Adrenal gland (tissue), 12 donors: ENCODE results near the gene LMF1. TPM values are rescaled to one million over a fixed set of nuclear protein-coding genes. Genes with fewer than 3 reads are reported as not detected.
"Not testable (repeated sequence)": the region's sequence is repeated elsewhere in the genome, so short reads cannot be mapped to it uniquely, and the experiment has no call there.

Experiments
- DNase-seq, 7 donors: peaks; one replicate each; pipeline ENCODE4 v3.0.0-alpha.2; 2019 to 2020
- H3K27ac ChIP-seq, 5 donors: fragments of 200-600 bp; sonication (generic) in 4 of 5; 1 replicate in 3 of 5; 2 replicates in 2 of 5; pipeline versions ENCODE4 v1.5.1 to v1.8.0; 2016 to 2020; ENCODE audit warnings: mild to moderate bottlenecking in 1 of 5
- H3K27me3 ChIP-seq: fragments of 200-600 bp; 2 replicates; pipeline ENCODE4 v1.8.0; 2021
- H3K36me3 ChIP-seq, 2 donors: fragments of 200-600 bp; replicated peaks in 1 of 2; 1 replicate in 1 of 2; 2 replicates in 1 of 2; pipeline versions ENCODE4 v1.5.1 to v1.8.0; 2018 to 2022
- H3K4me1 ChIP-seq, 2 donors: fragments of 200-600 bp; replicated peaks in 1 of 2; 1 replicate in 1 of 2; 2 replicates in 1 of 2; pipeline versions ENCODE4 v1.5.1 to v1.8.0; 2018 to 2021
- H3K4me3 ChIP-seq, 4 donors: fragments of 200-600 bp; sonication (generic) in 3 of 4; one replicate each; pipeline ENCODE4 v1.5.1; 2016 to 2018
- H3K9me3 ChIP-seq, 3 donors: fragments of 200-600 bp; sonication (generic) in 1 of 3; replicated peaks in 1 of 3; 1 replicate in 2 of 3; 2 replicates in 1 of 3; pipeline versions ENCODE4 v1.5.1 to v1.8.0; 2016 to 2021
- POLR2A ChIP-seq, 2 donors: fragments of 450-650 bp; IDR thresholded peaks; one replicate each; pipeline ENCODE4 v1.6.1; 2017; ENCODE audit warnings: antibody characterized with exemption in 2 of 2, mild to moderate bottlenecking in 2 of 2, moderate library complexity in 1 of 2
- WGBS, 4 donors: extraction: QIAGEN DNeasy Blood & Tissue Kit in 2 of 4; methylation state at CpG; one replicate each; pipeline versions ENCODE4 v1.1.5 to v1.1.7; 2013 to 2017; 5-methylcytosine and 5-hydroxymethylcytosine counted together
- intact Hi-C, 2 donors: fragments of 100-400 bp; cut with DNase I; formaldehyde crosslinking; loops; one replicate each; pipeline versions ENCODE4 v1.14.1 to v1.15.0; 2022 to 2023
- polyA plus RNA-seq, 3 donors: library from polyadenylated mRNA; stranded (reverse); fragments of 200-250 nt in 2 of 3; fragments of 350-450 nt in 1 of 3; fragmentation: Illumina TruSeq in 1 of 3; extraction: RNeasy Lipid Tissue Mini Kit (QIAGEN cat#74804) in 1 of 3; gene quantifications; one replicate each; pipeline ENCODE4 v1.2.3, GENCODE V29; 2013 to 2014
- total RNA-seq, 9 donors: library from RNA; depleted of rRNA in 4 of 9; stranded (reverse); fragments of >200 nt in 4 of 9; fragments of 120-200 nt in 1 of 9; fragmentation: NEBNext Ultra II Directional in 1 of 9; extraction: Animal tissue kit (Norgen Biotek cat#: 25700) in 1 of 9; gene quantifications; one replicate each; pipeline versions ENCODE4 v1.1.0 to v1.2.4, GENCODE V29; 2013 to 2023
- TF ChIP-seq, protein P1 (sequence below), 6 experiments: fragments of 450-650 bp in 4 of 6; fragments of 200-600 bp in 2 of 6; sonication (generic) in 1 of 6; IDR thresholded peaks; 1 replicate in 5 of 6; 2 replicates in 1 of 6; pipeline versions ENCODE4 v1.5.1 to v1.8.0; 2016 to 2021; ENCODE audit warnings: antibody characterized with exemption in 6 of 6, mild to moderate bottlenecking in 2 of 6, moderate library complexity in 1 of 6
- donor health status: healthy with polysubstance abuse.
- donor health status: Bipolar disorder and iron deficiency.
- donor health status: DM: yes; HTN: yes; CAD: no.
- donor health status: DM: no; HTN: no; CAD: no.
- donor health status: DM: no; HTN: no; CAD: no.
- donor health status: DM: yes; HTN: yes; CAD: no.

Gene LMF1
- total and polyA plus RNA-seq, 12 donors: 10.5 to 101 (median 36.3) TPM

DNA sequence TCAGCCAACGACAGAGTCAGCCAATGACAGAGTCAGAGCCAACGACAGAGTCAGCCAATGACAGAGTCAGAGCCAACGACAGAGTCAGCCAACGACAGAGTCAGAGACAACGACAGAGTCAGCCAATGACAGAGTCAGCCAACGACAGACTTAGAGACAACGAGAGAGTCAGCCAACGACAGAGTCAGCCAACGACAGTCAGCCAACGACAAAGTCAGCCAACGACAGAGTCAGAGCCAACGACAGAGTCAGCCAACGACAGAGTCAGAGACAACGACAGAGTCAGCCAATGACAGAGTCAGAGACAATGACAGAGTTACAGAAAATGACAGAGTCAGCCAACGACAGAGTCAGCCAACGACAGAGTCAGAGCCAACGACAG is 22.9 kb downstream of the LMF1 start:
- WGBS, 4 donors: 76 to 92% (median 89%) methylated on average over 17 of the region's 17 CpGs
- H3K4me3 ChIP-seq, H3K27me3 ChIP-seq, DNase-seq, intact Hi-C loops, H3K4me1 ChIP-seq, H3K27ac ChIP-seq, H3K9me3 ChIP-seq: not testable (repeated sequence)
- peaks cover 0 to 21% of the 10 kb centered on the region in 2 donors for H3K36me3 ChIP-seq

DNA sequence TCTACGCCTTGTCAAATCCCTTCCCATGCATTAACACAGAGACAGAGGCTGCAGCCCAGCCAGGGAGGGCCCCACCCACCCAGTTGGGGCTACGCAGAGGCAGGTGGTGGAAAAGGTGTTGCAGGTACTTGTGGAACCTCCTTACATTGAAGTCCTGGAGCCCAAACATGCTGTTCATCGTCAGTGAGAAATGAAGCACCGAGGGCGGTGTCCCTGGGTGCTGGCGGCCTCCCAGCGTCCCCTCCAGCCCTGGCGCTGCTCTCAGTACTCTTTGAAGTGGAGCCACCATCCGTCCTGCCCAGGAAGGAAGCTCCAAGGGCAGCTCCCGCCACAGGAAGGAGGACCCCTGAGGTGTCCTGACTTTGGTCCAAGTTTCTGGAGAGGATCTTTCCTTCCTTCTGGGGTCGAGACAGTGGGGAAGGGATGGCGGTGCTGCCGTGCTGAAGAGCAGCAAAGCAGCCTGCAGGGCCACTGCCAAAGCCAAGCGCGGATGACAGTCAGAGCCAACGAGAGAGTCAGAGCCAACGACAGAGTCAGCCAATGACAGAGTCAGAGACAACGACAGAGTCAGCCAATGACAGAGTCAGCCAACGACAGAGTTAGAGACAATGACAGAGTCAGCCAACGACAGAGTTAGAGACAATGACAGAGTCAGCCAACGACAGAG is 23.4 kb downstream of the LMF1 start:
- Histone ChIP-seq H3K9me3 (no peaks in the 10 kb centered on the region), H3K4me1 (no peaks in the 10 kb centered on the region), H3K4me3 (no peak overlapping the region), H3K27me3 (no peaks in the 10 kb centered on the region), H3K27ac (no peak overlapping the region), H3K36me3 (peaks cover 0 to 21% of the 10 kb centered on the region in 2 donors)
- no peak for TF ChIP-seq POLR2A (IDR thresholded peaks at IDR 0.05)
- TF ChIP-seq, protein P1, sequence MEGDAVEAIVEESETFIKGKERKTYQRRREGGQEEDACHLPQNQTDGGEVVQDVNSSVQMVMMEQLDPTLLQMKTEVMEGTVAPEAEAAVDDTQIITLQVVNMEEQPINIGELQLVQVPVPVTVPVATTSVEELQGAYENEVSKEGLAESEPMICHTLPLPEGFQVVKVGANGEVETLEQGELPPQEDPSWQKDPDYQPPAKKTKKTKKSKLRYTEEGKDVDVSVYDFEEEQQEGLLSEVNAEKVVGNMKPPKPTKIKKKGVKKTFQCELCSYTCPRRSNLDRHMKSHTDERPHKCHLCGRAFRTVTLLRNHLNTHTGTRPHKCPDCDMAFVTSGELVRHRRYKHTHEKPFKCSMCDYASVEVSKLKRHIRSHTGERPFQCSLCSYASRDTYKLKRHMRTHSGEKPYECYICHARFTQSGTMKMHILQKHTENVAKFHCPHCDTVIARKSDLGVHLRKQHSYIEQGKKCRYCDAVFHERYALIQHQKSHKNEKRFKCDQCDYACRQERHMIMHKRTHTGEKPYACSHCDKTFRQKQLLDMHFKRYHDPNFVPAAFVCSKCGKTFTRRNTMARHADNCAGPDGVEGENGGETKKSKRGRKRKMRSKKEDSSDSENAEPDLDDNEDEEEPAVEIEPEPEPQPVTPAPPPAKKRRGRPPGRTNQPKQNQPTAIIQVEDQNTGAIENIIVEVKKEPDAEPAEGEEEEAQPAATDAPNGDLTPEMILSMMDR (IDR thresholded peaks at IDR 0.05): no peak
- no peak for DNase-seq
- 67 to 79% (median 75%) methylated on average over 16 to 21 of the region's 21 CpGs for WGBS, 4 donors
- intact Hi-C loops: no loop called here

DNA sequence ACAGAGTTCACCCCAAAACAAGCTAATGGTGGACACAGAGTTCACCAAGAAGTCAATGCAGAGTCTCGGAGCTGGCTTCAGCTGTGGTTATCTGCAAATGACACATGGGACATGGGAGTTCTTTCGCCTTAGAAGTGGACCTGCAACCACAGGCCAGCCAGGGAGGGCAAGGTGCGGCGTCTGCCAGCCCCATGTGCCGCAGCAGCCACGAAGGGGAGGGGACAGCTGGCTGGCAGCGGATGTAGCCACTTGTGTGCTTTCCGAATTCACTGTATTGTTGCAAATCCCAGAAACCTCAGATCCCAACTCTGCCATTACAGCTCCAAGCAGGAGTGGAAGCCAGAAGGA is 24.8 kb downstream of the LMF1 start:
- intact Hi-C loops: no loop called here
- H3K27ac ChIP-seq: no peak overlapping the region
- no peak for DNase-seq
- no peaks in the 10 kb centered on the region for H3K4me1 ChIP-seq
- TF ChIP-seq POLR2A (IDR thresholded peaks at IDR 0.05): no peak
- TF ChIP-seq, protein P1 (IDR thresholded peaks at IDR 0.05): no peak
- 88 to 97% (median 96%) methylated on average over 8 of the region's 8 CpGs for WGBS, 4 donors
- H3K4me3 ChIP-seq: no peak overlapping the region
- H3K27me3 ChIP-seq: no peaks in the 10 kb centered on the region
- H3K9me3 ChIP-seq: peaks cover 0 to 8% (median 0%) of the 10 kb centered on the region in 3 donors
- H3K36me3 ChIP-seq: peaks cover 0 to 9% of the 10 kb centered on the region in 2 donors

DNA sequence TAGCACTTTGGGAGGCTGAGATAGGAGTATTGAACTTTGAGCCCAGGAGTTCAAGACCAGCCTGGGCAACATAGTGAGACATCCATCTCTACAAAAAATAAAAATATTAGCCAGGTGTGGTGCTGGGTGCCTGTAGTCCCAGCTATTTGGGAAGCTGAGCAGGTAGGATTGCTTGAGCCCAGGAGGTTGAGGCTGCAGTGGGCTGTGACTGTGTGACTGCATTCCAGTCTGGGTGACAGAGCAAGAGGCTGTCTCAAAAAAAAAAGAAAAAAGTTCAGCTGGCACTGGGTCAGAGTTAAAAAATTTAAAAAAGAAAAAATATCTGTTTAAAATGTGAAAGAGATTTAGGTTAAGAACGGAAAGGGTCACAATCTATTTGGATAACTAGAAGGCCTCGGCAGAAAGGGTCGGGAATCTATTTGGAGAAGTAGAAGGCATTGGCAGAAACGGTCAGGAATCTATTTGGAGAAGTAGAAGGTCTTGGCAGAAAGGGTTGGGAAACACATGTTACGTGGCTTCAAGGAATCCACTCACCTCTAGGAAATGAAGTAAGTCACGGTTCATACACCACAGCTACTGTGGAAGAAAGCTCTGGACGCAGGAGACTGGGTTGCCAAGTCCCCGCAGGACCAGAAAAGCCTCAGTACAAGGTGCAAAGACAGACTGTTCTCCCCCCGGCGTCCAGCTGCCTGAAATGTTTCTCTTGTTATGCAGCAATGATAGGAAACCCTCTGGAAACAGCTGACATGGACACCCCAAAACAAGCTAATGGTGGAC is 25.3 kb downstream of the LMF1 start:
- Histone ChIP-seq H3K9me3 (peaks cover 0 to 8% (median 0%) of the 10 kb centered on the region in 3 donors), H3K27me3 (no peaks in the 10 kb centered on the region), H3K36me3 (peaks cover 0 to 9% of the 10 kb centered on the region in 2 donors), H3K4me1 (no peaks in the 10 kb centered on the region), H3K4me3 (no peak overlapping the region), H3K27ac (no peak overlapping the region)
- no peak for TF ChIP-seq POLR2A (IDR thresholded peaks at IDR 0.05)
- TF ChIP-seq, protein P1 (IDR thresholded peaks at IDR 0.05): no peak
- intact Hi-C loops: no loop called here
- DNase-seq: no peak
- WGBS, 4 donors: 78 to 95% (median 92%) methylated on average over 10 of the region's 10 CpGs
